Endothelial cell (in vitro differentiated cells): ENCODE data around the gene NBAS. TPM values are rescaled to one million over a fixed set of nuclear protein-coding genes. Genes with fewer than 3 reads are reported as not detected.
"Not testable (repeated sequence)": the region's sequence is repeated elsewhere in the genome, so short reads cannot be mapped to it uniquely, and the experiment has no call there.

Experiments used
- DNase-seq: peaks from one replicate; pipeline ENCODE4 v3.0.0; 2021; ENCODE audit warnings: low spot score
- H3K27ac Mint-ChIP-seq: one replicate; pipeline ENCODE4 v1.8.0; 2021; ENCODE audit warnings: mixed read lengths, inconsistent platforms; ENCODE audit not compliant: unreplicated experiment
- H3K27me3 Mint-ChIP-seq: one replicate; pipeline ENCODE4 v1.8.0; 2021; ENCODE audit warnings: mild to moderate bottlenecking, moderate library complexity, mixed read lengths, inconsistent platforms; ENCODE audit not compliant: unreplicated experiment
- H3K36me3 Mint-ChIP-seq: one replicate; pipeline ENCODE4 v1.8.0; 2021; ENCODE audit warnings: mild to moderate bottlenecking, low read depth, mixed read lengths, inconsistent platforms; ENCODE audit not compliant: unreplicated experiment
- H3K4me1 Mint-ChIP-seq: one replicate; pipeline ENCODE4 v1.8.0; 2021; ENCODE audit warnings: mild to moderate bottlenecking, mixed read lengths, inconsistent platforms; ENCODE audit not compliant: unreplicated experiment
- H3K4me3 Mint-ChIP-seq: one replicate; pipeline ENCODE4 v1.8.0; 2021; ENCODE audit warnings: mild to moderate bottlenecking, mixed read lengths, inconsistent platforms; ENCODE audit not compliant: unreplicated experiment
- H3K9me3 Mint-ChIP-seq: one replicate; pipeline ENCODE4 v1.8.0; 2021; ENCODE audit warnings: mixed read lengths, inconsistent platforms; ENCODE audit not compliant: unreplicated experiment
- total RNA-seq: library from RNA; stranded (reverse); fragmentation: NEBNext Ultra II Directional; extraction: Animal tissue kit (Norgen Biotek cat#: 25700); gene quantifications from one replicate; pipeline ENCODE4 v1.2.1, GENCODE V29; 2021; ENCODE audit not compliant: unreplicated experiment
- TF ChIP-seq, protein P1 (sequence below): fragments of 200-600 bp; sonication (generic); IDR thresholded peaks from one replicate; pipeline ENCODE4 v1.5.0; 2021; ENCODE audit warnings: antibody characterized with exemption; ENCODE audit not compliant: unreplicated experiment

The NBAS gene
- total RNA-seq, 1 donor from 2014 or later = 52.8 TPM

DNA sequence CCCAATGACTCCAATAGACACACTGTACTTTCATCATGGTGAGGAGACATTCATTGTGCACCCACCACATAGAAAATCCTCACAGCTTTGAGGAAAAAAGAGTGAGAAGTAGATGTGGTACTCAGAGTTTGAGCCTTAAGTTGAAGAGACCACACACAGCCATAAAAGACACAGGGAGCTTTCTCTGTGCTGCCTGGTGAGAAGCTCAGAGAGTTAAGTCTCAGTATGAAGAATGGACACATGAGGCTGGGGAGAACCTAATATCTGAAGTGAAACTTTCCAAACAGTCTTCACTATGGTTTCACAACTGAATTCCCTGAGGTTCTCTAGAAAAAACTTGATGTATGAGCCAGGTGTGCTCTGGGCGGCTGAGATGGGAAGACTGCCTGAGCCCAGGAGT is 237.9 kb downstream of the NBAS start:
- peaks cover 2% of the 10 kb centered on the region for H3K27me3 Mint-ChIP-seq
- DNase-seq = no peak
- peaks cover 28% of the 10 kb centered on the region for H3K36me3 Mint-ChIP-seq
- TF ChIP-seq, protein P1, sequence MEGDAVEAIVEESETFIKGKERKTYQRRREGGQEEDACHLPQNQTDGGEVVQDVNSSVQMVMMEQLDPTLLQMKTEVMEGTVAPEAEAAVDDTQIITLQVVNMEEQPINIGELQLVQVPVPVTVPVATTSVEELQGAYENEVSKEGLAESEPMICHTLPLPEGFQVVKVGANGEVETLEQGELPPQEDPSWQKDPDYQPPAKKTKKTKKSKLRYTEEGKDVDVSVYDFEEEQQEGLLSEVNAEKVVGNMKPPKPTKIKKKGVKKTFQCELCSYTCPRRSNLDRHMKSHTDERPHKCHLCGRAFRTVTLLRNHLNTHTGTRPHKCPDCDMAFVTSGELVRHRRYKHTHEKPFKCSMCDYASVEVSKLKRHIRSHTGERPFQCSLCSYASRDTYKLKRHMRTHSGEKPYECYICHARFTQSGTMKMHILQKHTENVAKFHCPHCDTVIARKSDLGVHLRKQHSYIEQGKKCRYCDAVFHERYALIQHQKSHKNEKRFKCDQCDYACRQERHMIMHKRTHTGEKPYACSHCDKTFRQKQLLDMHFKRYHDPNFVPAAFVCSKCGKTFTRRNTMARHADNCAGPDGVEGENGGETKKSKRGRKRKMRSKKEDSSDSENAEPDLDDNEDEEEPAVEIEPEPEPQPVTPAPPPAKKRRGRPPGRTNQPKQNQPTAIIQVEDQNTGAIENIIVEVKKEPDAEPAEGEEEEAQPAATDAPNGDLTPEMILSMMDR = no peak
- H3K4me1 Mint-ChIP-seq = peaks cover 5% of the 10 kb centered on the region
- no peak overlapping the region for H3K27ac Mint-ChIP-seq
- H3K4me3 Mint-ChIP-seq = no peak overlapping the region
- no peaks in the 10 kb centered on the region for H3K9me3 Mint-ChIP-seq

DNA sequence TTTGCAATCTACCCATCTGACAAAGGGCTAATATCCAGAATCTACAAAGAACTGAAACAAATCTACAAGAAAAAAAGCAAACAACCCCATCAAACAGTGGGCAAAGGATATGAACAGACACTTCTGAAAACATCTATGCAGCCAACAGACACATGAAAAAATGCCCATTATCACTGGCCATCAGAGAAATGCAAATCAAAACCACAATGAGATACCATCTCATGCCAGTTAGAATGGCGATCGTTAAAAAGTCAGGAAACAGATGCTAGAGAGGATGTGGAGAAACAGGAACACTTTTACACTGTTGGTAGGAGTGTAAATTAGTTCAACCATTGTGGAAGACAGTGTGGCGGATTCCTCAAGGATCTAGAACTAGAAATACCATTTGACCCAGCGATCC is 239.7 kb downstream of the NBAS start:
- Mint-ChIP-seq H3K36me3 (peaks cover 39% of the 10 kb centered on the region), H3K27ac (peak overlapping the region; percentile 33)
- DNase-seq, H3K4me1 Mint-ChIP-seq, H3K27me3 Mint-ChIP-seq, H3K4me3 Mint-ChIP-seq, H3K9me3 Mint-ChIP-seq: not testable (repeated sequence)

DNA sequence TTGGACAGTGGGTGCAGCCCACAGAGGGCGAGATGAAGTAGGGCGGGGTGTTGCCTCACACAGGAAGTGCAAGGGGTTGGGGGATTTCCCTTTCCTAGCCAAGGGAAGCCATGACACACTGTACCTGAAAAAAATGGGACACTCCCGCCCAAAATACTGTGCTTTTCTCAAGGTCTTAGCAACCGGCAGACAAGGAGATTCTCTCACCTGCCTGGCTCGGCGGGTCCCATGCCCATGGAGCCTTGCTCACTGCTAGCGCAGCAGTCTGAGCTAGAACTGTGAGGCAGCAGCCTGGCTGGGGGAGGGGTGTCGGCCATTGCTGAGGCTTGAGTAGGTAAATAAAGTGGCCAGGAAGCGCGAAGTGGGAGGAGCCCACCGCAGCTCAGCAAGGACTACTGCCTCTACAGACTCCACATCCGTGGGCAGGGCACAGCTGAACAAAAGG is 244.7 kb downstream of the NBAS start:
- Mint-ChIP-seq H3K36me3 (peaks cover 32% of the 10 kb centered on the region), H3K27ac (no peak overlapping the region), H3K9me3 (no peaks in the 10 kb centered on the region), H3K4me3 (no peak overlapping the region), H3K4me1 (peaks cover 9% of the 10 kb centered on the region), H3K27me3 (peaks cover 1% of the 10 kb centered on the region)
- DNase-seq = no peak
- TF ChIP-seq, protein P1 = no peak

DNA sequence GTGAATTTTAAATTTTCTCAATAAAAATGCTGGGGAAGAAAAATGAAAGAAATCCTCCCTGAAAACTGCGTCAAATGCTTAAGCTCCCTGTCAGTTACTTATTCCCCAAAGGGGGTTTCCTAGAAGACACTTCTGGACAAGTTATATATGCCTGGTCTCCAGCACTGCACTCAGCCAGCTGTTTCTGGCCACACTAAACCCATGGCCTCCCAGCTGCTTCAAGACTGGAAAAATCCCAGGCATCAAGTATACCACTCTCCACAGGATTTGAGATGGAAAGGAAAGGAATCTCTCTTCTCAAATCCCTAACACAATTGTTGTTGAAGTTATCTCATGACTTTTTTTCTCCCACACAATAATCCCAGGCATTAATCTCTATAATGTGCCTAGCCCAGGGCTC is 245.7 kb downstream of the NBAS start:
- TF ChIP-seq, protein P1 = no peak
- no peak for DNase-seq
- Mint-ChIP-seq H3K9me3 (no peaks in the 10 kb centered on the region), H3K4me3 (no peak overlapping the region), H3K4me1 (peaks cover 8% of the 10 kb centered on the region), H3K27ac (no peak overlapping the region), H3K27me3 (no peaks in the 10 kb centered on the region), H3K36me3 (peaks cover 27% of the 10 kb centered on the region)

DNA sequence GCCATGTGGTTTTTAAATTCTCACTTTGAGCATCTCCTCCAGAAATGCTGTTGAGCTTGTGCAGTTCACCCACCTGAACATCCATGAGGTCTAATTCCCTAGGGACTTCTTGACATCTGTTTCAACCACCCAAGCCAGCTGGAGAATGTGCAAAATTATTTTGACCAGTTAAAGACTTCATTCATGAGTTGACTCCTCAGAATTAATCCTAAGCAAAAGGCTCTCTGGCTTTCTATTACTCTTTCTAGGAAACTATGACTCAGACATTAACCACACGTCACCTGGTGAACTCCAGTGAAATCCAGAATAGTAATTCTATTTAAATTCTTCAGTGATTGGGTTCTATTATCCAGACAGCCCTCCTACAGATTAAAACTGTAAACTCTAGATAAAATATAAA is 247.5 kb downstream of the NBAS start:
- H3K9me3 Mint-ChIP-seq = no peaks in the 10 kb centered on the region
- H3K27ac Mint-ChIP-seq = no peak overlapping the region
- TF ChIP-seq, protein P1 = no peak
- peaks cover 2% of the 10 kb centered on the region for H3K27me3 Mint-ChIP-seq
- peaks cover 8% of the 10 kb centered on the region for H3K4me1 Mint-ChIP-seq
- H3K4me3 Mint-ChIP-seq = no peak overlapping the region
- no peak for DNase-seq
- H3K36me3 Mint-ChIP-seq = peaks cover 16% of the 10 kb centered on the region
